IPS-20b (cell line): ENCODE data around the gene KNDC1.
"Not testable (repeated sequence)": the region's sequence is repeated elsewhere in the genome, so short reads cannot be mapped to it uniquely, and the experiment has no call there.

Experiments used
- H3K27ac ChIP-seq: one replicate; pipeline ENCODE4 v1.5.1; 2013; ENCODE audit warnings: low read length
- H3K27me3 ChIP-seq: 2 replicates; pipeline ENCODE4 v1.6.1; 2013; ENCODE audit warnings: mild to moderate bottlenecking, low read length, inconsistent platforms; ENCODE audit not compliant: insufficient read depth
- H3K36me3 ChIP-seq: 2 replicates; pipeline ENCODE4 v1.6.1; 2013; ENCODE audit warnings: low read depth, mild to moderate bottlenecking, inconsistent platforms, low read length, moderate library complexity; ENCODE audit not compliant: insufficient read depth
- H3K4me1 ChIP-seq: 2 replicates; pipeline ENCODE4 v1.6.1; 2013; ENCODE audit warnings: mild to moderate bottlenecking, control low read depth, inconsistent platforms, low read length, moderate library complexity; ENCODE audit not compliant: insufficient read depth
- H3K4me3 ChIP-seq: 2 replicates; pipeline ENCODE4 v1.5.1; 2013; ENCODE audit warnings: mild to moderate bottlenecking, low read length, inconsistent platforms
- H3K9ac ChIP-seq: 2 replicates; pipeline ENCODE4 v1.6.1; 2013; ENCODE audit warnings: low read depth, mild to moderate bottlenecking, inconsistent platforms, low read length, moderate library complexity
- H3K9me3 ChIP-seq: 2 replicates; pipeline ENCODE4 v1.6.1; 2013; ENCODE audit warnings: mild to moderate bottlenecking, low read depth, low read length, inconsistent platforms; ENCODE audit not compliant: insufficient read depth

KNDC1 gene

GRCh38 chr10:133137486-133138145 lies 22.4 kb upstream of the KNDC1 start:
- not testable (repeated sequence) for H3K36me3 ChIP-seq, H3K9ac ChIP-seq, H3K27me3 ChIP-seq

GRCh38 chr10:133139551-133140065 lies 20.4 kb upstream of the KNDC1 start:
- no peaks in the 10 kb centered on the region for H3K36me3 ChIP-seq
- 0 out of 2 replicates have a peak, but pooled peaks cover 1% of the 10 kb centered on the region for H3K27me3 ChIP-seq
- H3K4me3 ChIP-seq, result no peak overlapping the region
- H3K4me1 ChIP-seq, result no peaks in the 10 kb centered on the region
- no peak overlapping the region for H3K27ac ChIP-seq
- no peak overlapping the region for H3K9ac ChIP-seq
- H3K9me3 ChIP-seq, result no peaks in the 10 kb centered on the region

More at GRCh38 chr10:133137486-133138145, 22.4 kb upstream of the KNDC1 start:
- not testable (repeated sequence) for H3K4me3 ChIP-seq, H3K27ac ChIP-seq, H3K9me3 ChIP-seq, H3K4me1 ChIP-seq

GRCh38 chr10:133140417-133141143 lies 19.4 kb upstream of the KNDC1 start:
- peaks cover 6% of the 10 kb centered on the region; the same call in 1 of the 2 replicates for H3K27me3 ChIP-seq
- no peaks in the 10 kb centered on the region for H3K9me3 ChIP-seq
- no peaks in the 10 kb centered on the region for H3K4me1 ChIP-seq
- H3K9ac ChIP-seq, result no peak overlapping the region
- no peak overlapping the region for H3K4me3 ChIP-seq
- no peaks in the 10 kb centered on the region for H3K36me3 ChIP-seq
- no peak overlapping the region for H3K27ac ChIP-seq

GRCh38 chr10:133141144-133141957 lies 18.7 kb upstream of the KNDC1 start:
- no peak overlapping the region for H3K9ac ChIP-seq
- no peak overlapping the region for H3K4me3 ChIP-seq
- H3K9me3 ChIP-seq, result no peaks in the 10 kb centered on the region
- H3K27ac ChIP-seq, result no peak overlapping the region
- H3K27me3 ChIP-seq, result peaks cover 6% of the 10 kb centered on the region; the same call in 1 of the 2 replicates
- no peaks in the 10 kb centered on the region for H3K36me3 ChIP-seq
- H3K4me1 ChIP-seq, result no peaks in the 10 kb centered on the region

- Histone ChIP-seq H3K4me3 (no peak overlapping the region), H3K27ac (no peak overlapping the region), H3K27me3 (peaks cover 6% of the 10 kb centered on the region; the same call in 1 of the 2 replicates), H3K9ac (no peak overlapping the region), H3K4me1 (no peaks in the 10 kb centered on the region), H3K9me3 (no peaks in the 10 kb centered on the region), H3K36me3 (no peaks in the 10 kb centered on the region)
Observed at GRCh38 chr10:133141958-133142340, 18.1 kb upstream of the KNDC1 start.

GRCh38 chr10:133142523-133143199 lies 17.4 kb upstream of the KNDC1 start:
- no peak overlapping the region for H3K27ac ChIP-seq
- no peaks in the 10 kb centered on the region for H3K4me1 ChIP-seq
- no peaks in the 10 kb centered on the region for H3K36me3 ChIP-seq
- peaks cover 2% of the 10 kb centered on the region; the same call in 1 of the 2 replicates for H3K9me3 ChIP-seq
- peaks cover 6% of the 10 kb centered on the region; the same call in 1 of the 2 replicates for H3K27me3 ChIP-seq
- no peak overlapping the region for H3K4me3 ChIP-seq
- no peak overlapping the region for H3K9ac ChIP-seq

- Histone ChIP-seq H3K9ac (no peak overlapping the region), H3K4me1 (no peaks in the 10 kb centered on the region), H3K4me3 (no peak overlapping the region), H3K27me3 (peaks cover 6% of the 10 kb centered on the region; the same call in 1 of the 2 replicates), H3K9me3 (peaks cover 6% of the 10 kb centered on the region; the same call in 1 of the 2 replicates), H3K27ac (no peak overlapping the region), H3K36me3 (no peaks in the 10 kb centered on the region)
Observed at GRCh38 chr10:133143200-133143533, 16.9 kb upstream of the KNDC1 start.

GRCh38 chr10:133143546-133143945 lies 16.5 kb upstream of the KNDC1 start:
- no peak overlapping the region for H3K9ac ChIP-seq
- H3K4me1 ChIP-seq, result no peaks in the 10 kb centered on the region
- peaks cover 6% of the 10 kb centered on the region; the same call in 1 of the 2 replicates for H3K27me3 ChIP-seq
- peaks cover 9% of the 10 kb centered on the region; the same call in 1 of the 2 replicates for H3K9me3 ChIP-seq
- no peak overlapping the region for H3K4me3 ChIP-seq
- no peak overlapping the region for H3K27ac ChIP-seq
- H3K36me3 ChIP-seq, result no peaks in the 10 kb centered on the region

GRCh38 chr10:133144771-133145170 lies 15.2 kb upstream of the KNDC1 start:
- Histone ChIP-seq H3K27me3 (peaks cover 6% of the 10 kb centered on the region; the same call in 1 of the 2 replicates), H3K9me3 (peaks cover 9% of the 10 kb centered on the region; the same call in 1 of the 2 replicates), H3K36me3 (no peaks in the 10 kb centered on the region), H3K4me1 (no peaks in the 10 kb centered on the region), H3K27ac (no peak overlapping the region), H3K9ac (no peak overlapping the region), H3K4me3 (no peak overlapping the region)

- peaks cover 17% of the 10 kb centered on the region for H3K4me1 ChIP-seq
- peak overlapping the region; percentile 53 for H3K27ac ChIP-seq
- H3K9ac ChIP-seq, result peak overlapping the region; percentile 77; the same call in 1 of the 2 replicates
- peaks cover 12% of the 10 kb centered on the region for H3K9me3 ChIP-seq
- no peaks in the 10 kb centered on the region for H3K36me3 ChIP-seq
- H3K4me3 ChIP-seq, result no peak overlapping the region
- H3K27me3 ChIP-seq, result no peaks in the 10 kb centered on the region
Observed at GRCh38 chr10:133150226-133150625, 9.8 kb upstream of the KNDC1 start.

- Histone ChIP-seq H3K27me3 (no peaks in the 10 kb centered on the region), H3K4me3 (no peak overlapping the region; the same call in 1 of the 2 replicates), H3K27ac (peak overlapping the region; percentile 53)
Observed at GRCh38 chr10:133150656-133151055, 9.4 kb upstream of the KNDC1 start.

More at GRCh38 chr10:133150656-133151055, 9.4 kb upstream of the KNDC1 start:
- Histone ChIP-seq H3K9me3 (peaks cover 12% of the 10 kb centered on the region), H3K36me3 (no peaks in the 10 kb centered on the region), H3K9ac (peak overlapping the region; percentile 77; the same call in 1 of the 2 replicates), H3K4me1 (peaks cover 17% of the 10 kb centered on the region)
